ENCODE measurements around the gene RBM19.

GRCh38 chr12:113949321-113950305, 16.5 kb downstream of the RBM19 start:
- TF ChIP-seq, protein P1, sequence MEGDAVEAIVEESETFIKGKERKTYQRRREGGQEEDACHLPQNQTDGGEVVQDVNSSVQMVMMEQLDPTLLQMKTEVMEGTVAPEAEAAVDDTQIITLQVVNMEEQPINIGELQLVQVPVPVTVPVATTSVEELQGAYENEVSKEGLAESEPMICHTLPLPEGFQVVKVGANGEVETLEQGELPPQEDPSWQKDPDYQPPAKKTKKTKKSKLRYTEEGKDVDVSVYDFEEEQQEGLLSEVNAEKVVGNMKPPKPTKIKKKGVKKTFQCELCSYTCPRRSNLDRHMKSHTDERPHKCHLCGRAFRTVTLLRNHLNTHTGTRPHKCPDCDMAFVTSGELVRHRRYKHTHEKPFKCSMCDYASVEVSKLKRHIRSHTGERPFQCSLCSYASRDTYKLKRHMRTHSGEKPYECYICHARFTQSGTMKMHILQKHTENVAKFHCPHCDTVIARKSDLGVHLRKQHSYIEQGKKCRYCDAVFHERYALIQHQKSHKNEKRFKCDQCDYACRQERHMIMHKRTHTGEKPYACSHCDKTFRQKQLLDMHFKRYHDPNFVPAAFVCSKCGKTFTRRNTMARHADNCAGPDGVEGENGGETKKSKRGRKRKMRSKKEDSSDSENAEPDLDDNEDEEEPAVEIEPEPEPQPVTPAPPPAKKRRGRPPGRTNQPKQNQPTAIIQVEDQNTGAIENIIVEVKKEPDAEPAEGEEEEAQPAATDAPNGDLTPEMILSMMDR (IDR thresholded peaks at IDR 0.05), result no peak
- no peak for TF ChIP-seq POLR2A (IDR thresholded peaks at IDR 0.05)

Measured in lower leg skin (tissue), 3 donors.